ENCODE data around the gene NDST1. TPM values are rescaled to one million over a fixed set of nuclear protein-coding genes. Genes with fewer than 3 reads are reported as not detected.

Gene NDST1
- total and polyA plus RNA-seq, 10 of the 15 experiments (the other 5 are each of a cell fraction or from before 2014, with no cell fraction given): 0.20 to 53.5 (median 12.9) TPM

DNA sequence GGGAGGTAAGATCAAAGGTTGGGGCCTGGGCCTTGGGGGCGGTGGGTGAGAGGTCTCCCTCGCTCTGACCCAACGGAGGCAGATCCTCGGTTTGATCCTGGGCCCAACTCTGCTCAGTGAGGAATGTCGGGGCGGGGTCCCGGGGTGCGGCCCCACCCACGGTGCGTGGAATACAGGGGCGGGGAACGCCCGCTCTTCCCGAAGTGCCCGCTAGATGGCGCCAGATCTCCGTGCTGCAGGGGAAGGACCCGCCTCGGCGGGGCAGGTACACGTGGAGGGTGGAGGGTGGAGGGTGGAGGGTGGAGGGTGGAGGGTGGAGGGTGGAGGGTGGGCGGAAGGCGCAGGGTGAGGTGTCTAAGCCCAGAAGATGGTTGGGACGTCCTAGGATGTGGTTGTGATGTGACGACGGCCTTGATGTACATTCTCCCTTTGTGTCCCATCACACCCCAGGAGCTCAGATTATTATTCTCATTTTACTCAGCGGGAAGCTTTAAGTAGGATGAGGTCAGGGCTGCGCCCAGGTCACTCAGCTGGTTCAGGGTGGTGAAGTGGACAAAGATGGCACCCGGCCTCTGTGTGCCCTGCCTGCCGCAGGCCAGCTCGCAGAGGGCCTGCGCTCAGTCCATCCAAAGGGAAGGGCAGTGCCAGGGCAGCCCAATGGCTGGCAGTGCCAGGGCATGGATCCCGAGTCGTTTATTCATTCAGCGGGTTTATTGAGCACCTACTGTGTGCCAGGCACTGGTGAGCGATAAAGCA lies 49.0 kb upstream of the NDST1 start (continued):
- TF ChIP-seq ATF7 (IDR thresholded peaks at IDR 0.05; ENCODE audit: low read depth) (no peak), CHD1 (IDR thresholded peaks at IDR 0.05; ENCODE audit: low read depth, low read length) (no peak), NR2C2 (IDR thresholded peaks at IDR 0.05; ENCODE audit: borderline replicate concordance, control insufficient read depth, insufficient read length, low read depth) (no peak), STAT1 (conservative IDR thresholded peaks at IDR 0.05) (no peak), ZNF274 (IDR thresholded peaks at IDR 0.05; ENCODE audit: insufficient read depth, insufficient read length) (no peak), ZNF24 (IDR thresholded peaks at IDR 0.05) (no peak), EP300 (IDR thresholded peaks at IDR 0.05; ENCODE audit: borderline replicate concordance in 1 of 2, control insufficient read depth in 1 of 2, low read depth in 2 of 2, low read length in 2 of 2) (no peak), SRF (IDR thresholded peaks at IDR 0.05; ENCODE audit: low read depth in 2 of 2, low read length in 2 of 2) (no peak), SIN3A (IDR thresholded peaks at IDR 0.05; ENCODE audit: low read depth, low read length) (no peak), EGR1 (IDR thresholded peaks at IDR 0.05; ENCODE audit: borderline replicate concordance in 1 of 2, low read depth in 2 of 2, low read length in 2 of 2) (peak in 1 of 2 experiments; percentile 67; a peak in 1 of 3 replicates), MXI1 (IDR thresholded peaks at IDR 0.05; ENCODE audit: low read depth, low read length) (0 out of 2 replicates have a peak, but pooled peaks have one; percentile 62), GABPA (IDR thresholded peaks at IDR 0.05; ENCODE audit: low read depth) (no peak), IKZF1 (conservative IDR thresholded peaks at IDR 0.05) (0 out of 2 replicates have a peak, but pooled peaks have one; percentile 8), SMC3 (IDR thresholded peaks at IDR 0.05; ENCODE audit: borderline replicate concordance, low read length) (peak; percentile 63; the same call in 1 of the 2 replicates), JUND (IDR thresholded peaks at IDR 0.05; ENCODE audit: low read depth, low read length) (no peak), NR2C1 (IDR thresholded peaks at IDR 0.05) (no peak)
- TF ChIP-seq, protein P1, sequence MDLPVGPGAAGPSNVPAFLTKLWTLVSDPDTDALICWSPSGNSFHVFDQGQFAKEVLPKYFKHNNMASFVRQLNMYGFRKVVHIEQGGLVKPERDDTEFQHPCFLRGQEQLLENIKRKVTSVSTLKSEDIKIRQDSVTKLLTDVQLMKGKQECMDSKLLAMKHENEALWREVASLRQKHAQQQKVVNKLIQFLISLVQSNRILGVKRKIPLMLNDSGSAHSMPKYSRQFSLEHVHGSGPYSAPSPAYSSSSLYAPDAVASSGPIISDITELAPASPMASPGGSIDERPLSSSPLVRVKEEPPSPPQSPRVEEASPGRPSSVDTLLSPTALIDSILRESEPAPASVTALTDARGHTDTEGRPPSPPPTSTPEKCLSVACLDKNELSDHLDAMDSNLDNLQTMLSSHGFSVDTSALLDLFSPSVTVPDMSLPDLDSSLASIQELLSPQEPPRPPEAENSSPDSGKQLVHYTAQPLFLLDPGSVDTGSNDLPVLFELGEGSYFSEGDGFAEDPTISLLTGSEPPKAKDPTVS (IDR thresholded peaks at IDR 0.05; ENCODE audit: low read depth, low read length): no peak
- TF ChIP-seq, protein P2, sequence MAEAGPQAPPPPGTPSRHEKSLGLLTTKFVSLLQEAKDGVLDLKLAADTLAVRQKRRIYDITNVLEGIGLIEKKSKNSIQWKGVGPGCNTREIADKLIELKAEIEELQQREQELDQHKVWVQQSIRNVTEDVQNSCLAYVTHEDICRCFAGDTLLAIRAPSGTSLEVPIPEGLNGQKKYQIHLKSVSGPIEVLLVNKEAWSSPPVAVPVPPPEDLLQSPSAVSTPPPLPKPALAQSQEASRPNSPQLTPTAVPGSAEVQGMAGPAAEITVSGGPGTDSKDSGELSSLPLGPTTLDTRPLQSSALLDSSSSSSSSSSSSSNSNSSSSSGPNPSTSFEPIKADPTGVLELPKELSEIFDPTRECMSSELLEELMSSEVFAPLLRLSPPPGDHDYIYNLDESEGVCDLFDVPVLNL (IDR thresholded peaks at IDR 0.05; ENCODE audit: low read depth, low read length): no peak
- TF ChIP-seq, protein P3, sequence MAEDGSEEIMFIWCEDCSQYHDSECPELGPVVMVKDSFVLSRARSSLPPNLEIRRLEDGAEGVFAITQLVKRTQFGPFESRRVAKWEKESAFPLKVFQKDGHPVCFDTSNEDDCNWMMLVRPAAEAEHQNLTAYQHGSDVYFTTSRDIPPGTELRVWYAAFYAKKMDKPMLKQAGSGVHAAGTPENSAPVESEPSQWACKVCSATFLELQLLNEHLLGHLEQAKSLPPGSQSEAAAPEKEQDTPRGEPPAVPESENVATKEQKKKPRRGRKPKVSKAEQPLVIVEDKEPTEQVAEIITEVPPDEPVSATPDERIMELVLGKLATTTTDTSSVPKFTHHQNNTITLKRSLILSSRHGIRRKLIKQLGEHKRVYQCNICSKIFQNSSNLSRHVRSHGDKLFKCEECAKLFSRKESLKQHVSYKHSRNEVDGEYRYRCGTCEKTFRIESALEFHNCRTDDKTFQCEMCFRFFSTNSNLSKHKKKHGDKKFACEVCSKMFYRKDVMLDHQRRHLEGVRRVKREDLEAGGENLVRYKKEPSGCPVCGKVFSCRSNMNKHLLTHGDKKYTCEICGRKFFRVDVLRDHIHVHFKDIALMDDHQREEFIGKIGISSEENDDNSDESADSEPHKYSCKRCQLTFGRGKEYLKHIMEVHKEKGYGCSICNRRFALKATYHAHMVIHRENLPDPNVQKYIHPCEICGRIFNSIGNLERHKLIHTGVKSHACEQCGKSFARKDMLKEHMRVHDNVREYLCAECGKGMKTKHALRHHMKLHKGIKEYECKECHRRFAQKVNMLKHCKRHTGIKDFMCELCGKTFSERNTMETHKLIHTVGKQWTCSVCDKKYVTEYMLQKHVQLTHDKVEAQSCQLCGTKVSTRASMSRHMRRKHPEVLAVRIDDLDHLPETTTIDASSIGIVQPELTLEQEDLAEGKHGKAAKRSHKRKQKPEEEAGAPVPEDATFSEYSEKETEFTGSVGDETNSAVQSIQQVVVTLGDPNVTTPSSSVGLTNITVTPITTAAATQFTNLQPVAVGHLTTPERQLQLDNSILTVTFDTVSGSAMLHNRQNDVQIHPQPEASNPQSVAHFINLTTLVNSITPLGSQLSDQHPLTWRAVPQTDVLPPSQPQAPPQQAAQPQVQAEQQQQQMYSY (CRISPR knock-in tag; IDR thresholded peaks at IDR 0.05): no peak
- TF ChIP-seq, protein P4, sequence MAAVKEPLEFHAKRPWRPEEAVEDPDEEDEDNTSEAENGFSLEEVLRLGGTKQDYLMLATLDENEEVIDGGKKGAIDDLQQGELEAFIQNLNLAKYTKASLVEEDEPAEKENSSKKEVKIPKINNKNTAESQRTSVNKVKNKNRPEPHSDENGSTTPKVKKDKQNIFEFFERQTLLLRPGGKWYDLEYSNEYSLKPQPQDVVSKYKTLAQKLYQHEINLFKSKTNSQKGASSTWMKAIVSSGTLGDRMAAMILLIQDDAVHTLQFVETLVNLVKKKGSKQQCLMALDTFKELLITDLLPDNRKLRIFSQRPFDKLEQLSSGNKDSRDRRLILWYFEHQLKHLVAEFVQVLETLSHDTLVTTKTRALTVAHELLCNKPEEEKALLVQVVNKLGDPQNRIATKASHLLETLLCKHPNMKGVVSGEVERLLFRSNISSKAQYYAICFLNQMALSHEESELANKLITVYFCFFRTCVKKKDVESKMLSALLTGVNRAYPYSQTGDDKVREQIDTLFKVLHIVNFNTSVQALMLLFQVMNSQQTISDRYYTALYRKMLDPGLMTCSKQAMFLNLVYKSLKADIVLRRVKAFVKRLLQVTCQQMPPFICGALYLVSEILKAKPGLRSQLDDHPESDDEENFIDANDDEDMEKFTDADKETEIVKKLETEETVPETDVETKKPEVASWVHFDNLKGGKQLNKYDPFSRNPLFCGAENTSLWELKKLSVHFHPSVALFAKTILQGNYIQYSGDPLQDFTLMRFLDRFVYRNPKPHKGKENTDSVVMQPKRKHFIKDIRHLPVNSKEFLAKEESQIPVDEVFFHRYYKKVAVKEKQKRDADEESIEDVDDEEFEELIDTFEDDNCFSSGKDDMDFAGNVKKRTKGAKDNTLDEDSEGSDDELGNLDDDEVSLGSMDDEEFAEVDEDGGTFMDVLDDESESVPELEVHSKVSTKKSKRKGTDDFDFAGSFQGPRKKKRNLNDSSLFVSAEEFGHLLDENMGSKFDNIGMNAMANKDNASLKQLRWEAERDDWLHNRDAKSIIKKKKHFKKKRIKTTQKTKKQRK (IDR thresholded peaks at IDR 0.05; ENCODE audit: low read depth, low read length): no peak

All from GM12878 (cell line).